Esophagus muscularis mucosa (tissue), 4 donors: ENCODE results near the gene LPCAT1. TPM values are rescaled to one million over a fixed set of nuclear protein-coding genes. Genes with fewer than 3 reads are reported as not detected.
A peak's percentile ranks its signal among the peaks of the same experiment; 100 is the strongest.

ENCODE experiments used
- DNase-seq: peaks from one replicate; pipeline ENCODE4 v3.0.0-alpha.2; 2017; ENCODE audit errors: extremely low spot score
- H3K27ac ChIP-seq, 4 donors: fragments of 200-600 bp; sonication (generic); replicated peaks in 1 of 4; 1 replicate in 3 of 4; 2 replicates in 1 of 4; pipeline ENCODE4 v1.5.1; 2016 to 2019; ENCODE audit warnings: mild to moderate bottlenecking in 1 of 4
- H3K27me3 ChIP-seq, 4 donors: fragments of 200-600 bp; sonication (generic); one replicate each; pipeline versions ENCODE4 v1.5.1 to v1.6.0; 2016 to 2019
- H3K36me3 ChIP-seq, 4 donors: fragments of 200-600 bp; sonication (generic); one replicate each; pipeline ENCODE4 v1.5.1; 2016 to 2019
- H3K4me1 ChIP-seq, 4 donors: fragments of 200-600 bp; sonication (generic); one replicate each; pipeline ENCODE4 v1.5.1; 2016 to 2019
- H3K4me3 ChIP-seq, 4 donors: fragments of 200-600 bp; sonication (generic); 1 replicate in 2 of 4; 2 replicates in 2 of 4; pipeline ENCODE4 v1.5.1; 2016 to 2019; ENCODE audit warnings: mild to moderate bottlenecking in 4 of 4, moderate library complexity in 1 of 4
- H3K9me3 ChIP-seq, 4 donors: fragments of 200-600 bp; sonication (generic); 1 replicate in 3 of 4; 2 replicates in 1 of 4; pipeline ENCODE4 v1.5.1; 2016 to 2019
- EP300 ChIP-seq: sonication (generic); formaldehyde crosslinking; IDR thresholded peaks from one replicate; pipeline ENCODE4 v1.6.1; 2017; ENCODE audit warnings: antibody characterized with exemption
- POLR2A ChIP-seq: fragments of 450-650 bp; IDR thresholded peaks from one replicate; pipeline ENCODE4 v1.6.1; 2017; ENCODE audit warnings: antibody characterized with exemption, moderate library complexity, mild to moderate bottlenecking, low read depth
- POLR2AphosphoS5 ChIP-seq, 2 donors: sonication (generic); formaldehyde crosslinking; IDR thresholded peaks; one replicate each; pipeline ENCODE4 v1.6.1; 2017; ENCODE audit warnings: antibody characterized with exemption in 2 of 2
- WGBS: methylation state at CpG from one replicate; pipeline ENCODE4 v1.1.5; 2018; 5-methylcytosine and 5-hydroxymethylcytosine counted together
- intact Hi-C: fragments of 100-400 bp; cut with DNase I; formaldehyde crosslinking; loops from one replicate; pipeline ENCODE4 v1.15.1; 2023
- total RNA-seq, 4 donors: library from RNA; depleted of rRNA; stranded (reverse); fragments of >200 nt; gene quantifications; one replicate each; pipeline versions ENCODE4 v1.1.0 to v1.2.1, GENCODE V29; 2016
- TF ChIP-seq, protein P1 (sequence below), 3 experiments: fragments of 200-600 bp in 2 of 3; fragments of 450-650 bp in 1 of 3; sonication (generic) in 2 of 3; IDR thresholded peaks; one replicate each; pipeline ENCODE4 v1.5.1; 2017 to 2019; ENCODE audit warnings: antibody characterized with exemption in 3 of 3, mild to moderate bottlenecking in 2 of 3, moderate library complexity in 1 of 3

Gene LPCAT1
- total RNA-seq, 4 donors from 2014 or later, result 22.5 to 51.7 (median 35.0) TPM

DNA sequence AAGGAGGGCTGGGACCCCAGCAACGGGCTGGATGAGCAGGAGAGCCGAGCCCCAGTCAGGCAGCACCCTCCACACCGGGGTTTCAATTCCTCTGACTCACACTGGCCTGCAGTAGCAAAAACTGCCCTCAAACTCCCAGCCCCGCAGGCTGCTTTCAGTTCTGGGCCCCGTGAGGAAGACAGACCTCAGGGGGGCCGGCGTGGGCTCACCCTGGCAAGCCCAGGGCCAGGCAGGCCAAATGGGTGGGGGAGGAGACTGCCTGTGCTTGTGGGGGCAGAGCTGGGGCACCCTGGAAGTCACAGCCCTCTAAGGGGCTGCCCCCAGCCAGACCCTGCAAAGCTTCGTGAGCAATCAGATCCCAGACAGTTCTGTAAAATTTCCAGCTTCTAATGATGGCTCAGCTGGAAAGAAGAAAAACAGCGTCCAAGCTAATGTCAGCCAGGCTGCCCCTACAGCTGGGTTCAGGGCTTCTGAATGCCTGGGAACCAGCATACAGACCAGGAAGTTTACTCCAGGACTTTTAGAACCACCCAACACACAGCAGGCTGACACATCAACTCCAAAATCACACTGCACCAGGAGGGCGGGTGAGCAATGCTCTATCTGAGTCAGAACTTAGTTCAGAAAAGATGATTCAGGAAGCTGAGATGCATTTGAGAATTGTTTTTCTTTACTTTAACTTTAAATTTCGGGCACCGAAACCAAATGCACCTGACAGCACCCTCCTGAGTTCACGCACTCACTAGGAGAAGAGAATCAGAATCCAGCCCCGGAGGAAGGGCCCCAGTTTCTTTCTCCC lies 34.7 kb downstream of the LPCAT1 start:
- TF ChIP-seq POLR2A (peak; percentile 7), EP300 (no peak), POLR2AphosphoS5 (IDR thresholded peaks at IDR 0.05) (no peak)
- H3K9me3 ChIP-seq, result no peaks in the 10 kb centered on the region
- no peak for DNase-seq
- H3K27me3 ChIP-seq, result no peaks in the 10 kb centered on the region
- H3K4me3 ChIP-seq, result no peak overlapping the region
- intact Hi-C loops, result no loop called here
- WGBS, result 84% methylated on average over 5 of the region's 14 CpGs
- H3K36me3 ChIP-seq, result peaks cover 32 to 99% (median 86%) of the 10 kb centered on the region in 4 donors
- H3K27ac ChIP-seq, result peak overlapping the region in 1 of 4 donors; percentile 57
- H3K4me1 ChIP-seq, result peaks cover 0 to 10% (median 4%) of the 10 kb centered on the region in 4 donors

DNA sequence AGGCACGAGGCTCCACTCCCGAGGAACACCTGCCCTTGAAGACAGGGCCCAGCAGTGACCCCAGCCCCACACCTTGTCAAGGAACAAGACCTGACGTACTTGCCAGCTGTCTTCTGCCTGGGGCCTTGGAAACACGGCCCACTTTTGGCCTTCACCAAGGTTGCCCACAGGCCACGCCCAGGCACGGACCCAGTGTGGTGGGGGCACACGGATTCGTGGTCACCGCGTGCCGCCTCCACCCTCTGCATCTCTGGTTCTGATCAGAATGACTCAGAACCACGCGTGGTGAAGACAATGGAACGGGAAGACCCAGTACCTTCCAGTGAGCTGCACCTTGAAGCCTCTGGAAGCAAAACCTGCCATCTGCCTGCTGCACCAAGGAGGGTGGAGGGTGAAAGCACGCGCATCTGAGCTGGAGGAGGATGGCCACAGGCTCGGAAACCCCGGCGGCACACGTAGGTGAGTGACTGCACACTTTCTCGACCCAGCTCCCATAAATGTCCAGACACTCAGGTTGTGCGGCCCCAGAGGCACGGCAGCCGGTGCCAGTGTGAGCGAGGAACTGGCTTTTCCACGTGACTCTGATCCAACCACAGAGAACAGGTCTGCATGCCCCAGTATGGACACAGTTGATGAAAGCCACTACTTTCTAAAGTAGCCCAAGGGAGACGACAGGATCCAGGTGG lies 36.5 kb downstream of the LPCAT1 start:
- TF ChIP-seq POLR2A (no peak), POLR2AphosphoS5 (IDR thresholded peaks at IDR 0.05) (no peak), EP300 (no peak)
- TF ChIP-seq, protein P1, sequence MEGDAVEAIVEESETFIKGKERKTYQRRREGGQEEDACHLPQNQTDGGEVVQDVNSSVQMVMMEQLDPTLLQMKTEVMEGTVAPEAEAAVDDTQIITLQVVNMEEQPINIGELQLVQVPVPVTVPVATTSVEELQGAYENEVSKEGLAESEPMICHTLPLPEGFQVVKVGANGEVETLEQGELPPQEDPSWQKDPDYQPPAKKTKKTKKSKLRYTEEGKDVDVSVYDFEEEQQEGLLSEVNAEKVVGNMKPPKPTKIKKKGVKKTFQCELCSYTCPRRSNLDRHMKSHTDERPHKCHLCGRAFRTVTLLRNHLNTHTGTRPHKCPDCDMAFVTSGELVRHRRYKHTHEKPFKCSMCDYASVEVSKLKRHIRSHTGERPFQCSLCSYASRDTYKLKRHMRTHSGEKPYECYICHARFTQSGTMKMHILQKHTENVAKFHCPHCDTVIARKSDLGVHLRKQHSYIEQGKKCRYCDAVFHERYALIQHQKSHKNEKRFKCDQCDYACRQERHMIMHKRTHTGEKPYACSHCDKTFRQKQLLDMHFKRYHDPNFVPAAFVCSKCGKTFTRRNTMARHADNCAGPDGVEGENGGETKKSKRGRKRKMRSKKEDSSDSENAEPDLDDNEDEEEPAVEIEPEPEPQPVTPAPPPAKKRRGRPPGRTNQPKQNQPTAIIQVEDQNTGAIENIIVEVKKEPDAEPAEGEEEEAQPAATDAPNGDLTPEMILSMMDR (IDR thresholded peaks at IDR 0.05), result no peak
- DNase-seq, result no peak
- Histone ChIP-seq H3K27ac (no peak overlapping the region), H3K9me3 (no peaks in the 10 kb centered on the region), H3K27me3 (no peaks in the 10 kb centered on the region), H3K4me1 (peaks cover 0 to 10% (median 4%) of the 10 kb centered on the region in 4 donors), H3K4me3 (no peak overlapping the region), H3K36me3 (peaks cover 32 to 91% (median 75%) of the 10 kb centered on the region in 4 donors)
- intact Hi-C loops, result no loop called here
- 95% methylated on average over 22 of the region's 27 CpGs for WGBS

DNA sequence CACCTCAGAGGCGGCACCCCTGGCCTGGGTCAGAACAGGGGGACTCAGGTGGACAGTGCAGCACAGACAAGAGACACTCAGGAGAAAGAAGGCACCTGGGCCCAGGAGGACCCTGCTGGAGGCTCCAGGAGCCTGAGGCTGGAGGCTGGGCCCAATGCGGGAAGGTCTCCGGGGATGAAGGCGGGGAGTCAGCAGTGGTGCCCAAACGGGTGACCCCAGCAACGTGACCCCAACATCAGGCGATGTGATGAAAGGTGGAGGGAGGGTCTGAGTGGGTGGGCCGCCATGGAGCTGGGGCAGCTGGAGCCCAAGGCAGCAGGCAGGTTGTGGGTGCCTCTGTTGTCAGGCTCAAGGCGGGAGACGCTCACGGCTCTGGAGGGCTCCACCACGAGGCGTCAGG lies 37.5 kb downstream of the LPCAT1 start:
- peaks cover 32 to 82% (median 69%) of the 10 kb centered on the region in 4 donors for H3K36me3 ChIP-seq
- DNase-seq, result no peak
- TF ChIP-seq POLR2A (no peak), POLR2AphosphoS5 (IDR thresholded peaks at IDR 0.05) (no peak), EP300 (no peak)
- TF ChIP-seq, protein P1 (IDR thresholded peaks at IDR 0.05), result no peak
- H3K27me3 ChIP-seq, result no peaks in the 10 kb centered on the region
- no peak overlapping the region for H3K4me3 ChIP-seq
- peaks cover 0 to 10% (median 4%) of the 10 kb centered on the region in 4 donors for H3K4me1 ChIP-seq
- no peaks in the 10 kb centered on the region for H3K9me3 ChIP-seq
- 95% methylated on average over 12 of the region's 13 CpGs for WGBS
- no peak overlapping the region for H3K27ac ChIP-seq
- intact Hi-C loops, result no loop called here

DNA sequence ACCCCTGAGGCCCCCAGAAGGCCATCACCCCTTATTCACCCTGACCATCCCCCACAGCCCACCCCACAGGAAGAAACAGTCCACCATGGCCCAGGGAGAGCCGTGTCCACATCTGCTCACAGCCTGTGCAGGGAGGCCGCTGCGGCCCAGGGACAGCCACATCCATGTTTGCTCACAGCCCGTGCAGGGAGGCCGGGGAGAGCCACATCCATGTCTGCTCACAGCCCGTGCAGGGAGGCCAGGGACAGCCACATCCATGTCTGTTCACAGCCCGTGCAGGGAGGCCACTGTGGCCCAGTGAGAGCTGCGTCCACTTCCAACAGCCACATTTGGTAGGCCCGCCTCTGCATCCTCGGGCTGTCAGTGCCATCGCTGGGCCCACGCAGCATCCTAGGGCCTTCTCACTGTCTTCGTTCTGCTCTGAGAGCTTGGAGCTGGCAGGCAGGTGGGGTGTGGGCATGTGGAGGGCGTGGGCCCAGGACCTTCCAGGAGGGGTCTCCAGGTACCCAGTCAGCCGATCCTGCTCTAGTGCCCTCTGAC lies 38.1 kb downstream of the LPCAT1 start:
- H3K9me3 ChIP-seq, result no peaks in the 10 kb centered on the region
- no peak for DNase-seq
- intact Hi-C loops, result no loop called here
- no peak overlapping the region for H3K27ac ChIP-seq
- H3K36me3 ChIP-seq, result peaks cover 32 to 81% (median 63%) of the 10 kb centered on the region in 4 donors
- peaks cover 0 to 10% (median 4%) of the 10 kb centered on the region in 4 donors for H3K4me1 ChIP-seq
- H3K27me3 ChIP-seq, result no peaks in the 10 kb centered on the region
- TF ChIP-seq POLR2A, result no peak
- H3K4me3 ChIP-seq, result no peak overlapping the region
- WGBS, result 93% methylated on average over 2 of the region's 15 CpGs

DNA sequence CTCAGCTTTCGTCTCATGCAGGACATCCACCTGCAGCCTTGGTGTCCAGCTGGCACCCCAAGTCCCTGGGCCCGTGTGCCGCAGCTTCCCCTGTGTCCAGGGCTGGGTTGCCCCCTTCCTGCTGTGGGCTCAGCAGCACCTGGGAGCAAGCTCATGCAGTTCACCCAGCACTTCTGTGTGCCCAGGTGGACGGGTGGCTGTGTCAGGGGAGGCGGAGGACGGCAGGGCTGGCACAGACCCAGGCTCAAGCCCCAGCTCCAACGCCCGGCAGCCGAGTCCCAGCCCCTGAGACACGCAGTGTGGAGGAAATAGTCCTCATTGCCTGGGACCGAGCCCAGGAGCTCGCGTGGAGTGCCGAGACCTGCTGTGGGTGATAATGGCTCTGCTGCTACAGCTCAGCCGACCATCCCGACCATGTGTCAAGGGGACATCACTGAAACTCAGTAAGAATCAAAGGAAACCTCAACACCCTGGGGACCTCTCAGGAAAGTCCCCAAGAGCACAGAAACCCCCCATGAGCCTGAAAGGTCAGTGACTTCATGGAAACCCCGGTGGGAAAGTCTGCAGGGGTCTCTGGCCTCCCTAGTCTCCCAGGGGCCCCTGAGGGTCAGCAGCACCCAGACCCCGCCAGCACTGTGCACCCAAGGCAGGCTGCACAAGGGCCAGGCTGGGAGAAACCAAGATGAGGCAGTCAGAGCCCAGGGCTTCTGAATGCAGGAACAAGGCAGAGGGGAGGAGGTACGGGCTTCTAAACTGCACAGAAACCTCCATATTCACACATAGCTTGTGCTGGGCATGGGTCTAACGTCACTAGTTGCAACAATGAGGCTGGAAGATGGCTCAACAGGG lies 38.8 kb downstream of the LPCAT1 start:
- H3K27me3 ChIP-seq, result no peaks in the 10 kb centered on the region
- H3K9me3 ChIP-seq, result no peaks in the 10 kb centered on the region
- no peak overlapping the region for H3K27ac ChIP-seq
- H3K4me3 ChIP-seq, result no peak overlapping the region
- TF ChIP-seq, protein P1 (IDR thresholded peaks at IDR 0.05), result no peak
- TF ChIP-seq POLR2A (no peak), EP300 (no peak), POLR2AphosphoS5 (IDR thresholded peaks at IDR 0.05) (no peak)
- intact Hi-C loops, result no loop called here
- no peak for DNase-seq
- H3K4me1 ChIP-seq, result peaks cover 0 to 7% (median 3%) of the 10 kb centered on the region in 4 donors
- peaks cover 32 to 76% (median 58%) of the 10 kb centered on the region in 4 donors for H3K36me3 ChIP-seq
- WGBS, result 94% methylated on average over 15 of the region's 20 CpGs
